ENCODE results near the gene PDZRN3. TPM values are rescaled to one million over a fixed set of nuclear protein-coding genes. Genes with fewer than 3 reads are reported as not detected.
A peak's percentile ranks its signal among the peaks of the same experiment; 100 is the strongest.
"Not testable (repeated sequence)": the region's sequence is repeated elsewhere in the genome, so short reads cannot be mapped to it uniquely, and the experiment has no call there.

PDZRN3 gene
- total and polyA plus RNA-seq, 12 donors = 17.7 to 143 (median 74.6) TPM

GRCh38 chr3:73470860-73471259, 153.9 kb downstream of the PDZRN3 start:
- Histone ChIP-seq H3K4me3 (no peak overlapping the region), H3K36me3 (no peaks in the 10 kb centered on the region), H3K4me1 (peaks cover 0 to 48% (median 18%) of the 10 kb centered on the region in 9 donors), H3K27ac (peak overlapping the region in 1 of 10 donors; percentile 7), H3K27me3 (no peaks in the 10 kb centered on the region), H3K9me3 (no peaks in the 10 kb centered on the region)
- TF ChIP-seq CTCF (IDR thresholded peaks at IDR 0.05) = no peak
- WGBS, 2 donors = 51 to 62% methylated on average over 4 of the region's 4 CpGs
- ATAC-seq (no peak), DNase-seq (no peak)
- intact Hi-C loops (cut with DNase I) = no loop called here

- 82 to 85% methylated on average over 9 of the region's 9 CpGs for WGBS, 2 donors
- intact Hi-C loops (cut with DNase I) = no loop called here
These were observed 155.4 kb downstream of the PDZRN3 start for GRCh38 chr3:73469331-73469730.

GRCh38 chr3:73467211-73467610, 157.5 kb downstream of the PDZRN3 start:
- ATAC-seq = no peak

More at GRCh38 chr3:73469331-73469730, 155.4 kb downstream of the PDZRN3 start:
- Histone ChIP-seq H3K9me3 (no peaks in the 10 kb centered on the region), H3K4me1 (peaks cover 0 to 50% (median 18%) of the 10 kb centered on the region in 9 donors), H3K27me3 (no peaks in the 10 kb centered on the region), H3K4me3 (no peak overlapping the region), H3K27ac (no peak overlapping the region), H3K36me3 (no peaks in the 10 kb centered on the region)
- DNase-seq = no peak
- TF ChIP-seq CTCF (IDR thresholded peaks at IDR 0.05) = no peak
- ATAC-seq = peak in 1 of 8 donors; percentile 30

GRCh38 chr3:73465926-73466325, 158.8 kb downstream of the PDZRN3 start:
- no peak overlapping the region for H3K27ac ChIP-seq
- peaks cover 0 to 36% (median 10%) of the 10 kb centered on the region in 9 donors for H3K4me1 ChIP-seq
- no peaks in the 10 kb centered on the region for H3K36me3 ChIP-seq
- no peaks in the 10 kb centered on the region for H3K9me3 ChIP-seq
- intact Hi-C loops (cut with DNase I) = no loop called here
- DNase-seq (no peak), ATAC-seq (no peak)
- H3K4me3 ChIP-seq = no peak overlapping the region
- 47 to 50% methylated on average over 2 of the region's 2 CpGs for WGBS, 2 donors
- H3K27me3 ChIP-seq = no peaks in the 10 kb centered on the region
- TF ChIP-seq CTCF (IDR thresholded peaks at IDR 0.05) = no peak

More at GRCh38 chr3:73467211-73467610, 157.5 kb downstream of the PDZRN3 start:
- peaks cover 0 to 36% (median 11%) of the 10 kb centered on the region in 9 donors for H3K4me1 ChIP-seq
- no peak for TF ChIP-seq CTCF (IDR thresholded peaks at IDR 0.05)
- no peak overlapping the region for H3K4me3 ChIP-seq
- H3K27me3 ChIP-seq = no peaks in the 10 kb centered on the region
- intact Hi-C loops (cut with DNase I) = no loop called here
- no peaks in the 10 kb centered on the region for H3K36me3 ChIP-seq
- no peak for DNase-seq
- WGBS, 2 donors = 57 to 69% methylated on average over 3 of the region's 3 CpGs
- no peaks in the 10 kb centered on the region for H3K9me3 ChIP-seq
- H3K27ac ChIP-seq = no peak overlapping the region

GRCh38 chr3:73464126-73464525, 160.6 kb downstream of the PDZRN3 start:
- ATAC-seq; H3K4me3 ChIP-seq; intact Hi-C loops (cut with DNase I); H3K9me3 ChIP-seq; DNase-seq; H3K36me3 ChIP-seq; H3K27ac ChIP-seq; H3K27me3 ChIP-seq: not testable (repeated sequence)
- peaks cover 0 to 34% (median 14%) of the 10 kb centered on the region in 9 donors for H3K4me1 ChIP-seq
- 87 to 93% methylated on average over 5 of the region's 5 CpGs for WGBS, 2 donors
